ENCODE measurements around the gene PIK3CD. TPM values are rescaled to one million over a fixed set of nuclear protein-coding genes. Genes with fewer than 3 reads are reported as not detected.

Gene PIK3CD
- total and polyA plus RNA-seq, 2 of the 8 experiments (the other 6 are each of a cell fraction or from before 2014, with no cell fraction given): 20.6 to 24.1 TPM

DNA sequence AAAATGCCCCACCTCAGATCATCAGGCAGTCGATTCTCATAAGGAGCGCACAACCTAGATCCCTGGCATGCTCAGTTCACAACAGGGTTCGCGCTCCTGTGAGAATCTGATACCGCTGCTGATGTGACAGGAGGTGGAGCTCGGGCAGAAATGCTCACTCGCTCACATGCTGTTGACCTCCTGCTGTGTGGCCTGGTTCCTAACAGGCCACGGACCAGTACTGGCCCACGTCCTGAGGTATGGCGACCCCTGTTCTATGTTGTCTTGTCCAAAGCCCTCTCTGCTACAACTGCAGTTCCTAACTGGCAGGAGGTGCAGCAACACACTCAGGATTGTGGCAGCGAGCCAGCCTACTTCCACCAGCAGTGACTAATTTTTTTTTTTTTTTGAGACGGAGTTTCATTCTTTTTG lies 101.6 kb downstream of the PIK3CD start:
- Histone ChIP-seq H3K27me3 (replicated peaks in 1 of 4; ENCODE audit: control insufficient read depth in 3 of 4, extremely low read depth in 1 of 4, insufficient read depth in 3 of 4, low read length in 3 of 4) (no peaks in the 10 kb centered on the region), H2BK15ac (ENCODE audit: low read length) (no peak overlapping the region), H2BK120ac (replicated peaks; ENCODE audit: low read depth, low read length) (no peak overlapping the region), H3K18ac (ENCODE audit: extremely low read depth, low read length) (no peak overlapping the region), H3K4me2 (ENCODE audit: insufficient read depth in 1 of 2, low read depth in 2 of 2, low read length in 2 of 2) (no peak overlapping the region), H3K14ac (ENCODE audit: insufficient read length) (no peak overlapping the region), H3K56ac (replicated peaks; ENCODE audit: insufficient read length, low read depth, low read length) (no peak overlapping the region), H3K23me2 (ENCODE audit: low read depth, low read length) (no peaks in the 10 kb centered on the region), H3K4ac (replicated peaks; ENCODE audit: insufficient read length, low read depth, low read length) (no peak overlapping the region), H3K9ac (replicated peaks in 1 of 4; ENCODE audit: extremely low read depth in 1 of 4, low read depth in 3 of 4, low read length in 3 of 4) (no peak overlapping the region), H2BK12ac (ENCODE audit: low read depth, low read length) (no peak overlapping the region), H4K8ac (ENCODE audit: extremely low read depth, insufficient read depth, low read length) (no peak overlapping the region), H3K79me2 (ENCODE audit: control insufficient read depth in 1 of 2, insufficient read depth in 2 of 2, low read length in 2 of 2) (peaks cover 0 to 7% of the 10 kb centered on the region in 2 experiments; a peak in 2 of 4 replicates), H2BK20ac (ENCODE audit: low read length) (no peak overlapping the region), H4K91ac (replicated peaks; ENCODE audit: insufficient read length, low read length) (no peak overlapping the region), H4K20me1 (replicated peaks in 1 of 2; ENCODE audit: control insufficient read depth in 1 of 2, insufficient read depth in 2 of 2, low read length in 2 of 2) (peaks cover 0 to 8% of the 10 kb centered on the region in 2 experiments), H3K9me3 (ENCODE audit: insufficient read depth in 2 of 2, low read depth in 1 of 2, low read length in 1 of 2) (no peaks in the 10 kb centered on the region), H4K5ac (ENCODE audit: insufficient read length, low read depth, low read length) (no peak overlapping the region), H3K36me3 (ENCODE audit: control insufficient read depth in 2 of 4, insufficient read depth in 4 of 4, low read length in 3 of 4) (peaks cover 7 to 30% (median 17%) of the 10 kb centered on the region in 4 experiments; a peak in 7 of 8 replicates), H3K27ac (ENCODE audit: low read depth, low read length) (no peak overlapping the region), H2BK5ac (ENCODE audit: low read depth, low read length) (no peak overlapping the region), H3K4me1 (replicated peaks in 1 of 4; ENCODE audit: control insufficient read depth in 3 of 4, insufficient read depth in 4 of 4, low read length in 3 of 4) (peaks cover 0 to 5% (median 0%) of the 10 kb centered on the region in 4 experiments; a peak in 1 of 7 replicates), H3K23ac (ENCODE audit: insufficient read length) (no peak overlapping the region), H3K79me1 (ENCODE audit: low read depth, low read length) (peaks cover 6% of the 10 kb centered on the region), H3K4me3 (ENCODE audit: extremely low read depth in 1 of 4, insufficient read depth in 2 of 4, low read depth in 3 of 4, low read length in 4 of 4) (no peak overlapping the region), H2AFZ (ENCODE audit: low read length) (no peak overlapping the region), H2AK5ac (ENCODE audit: low read depth, low read length) (no peak overlapping the region)
- DNase-seq (ENCODE audit: low read depth in 1 of 2, low spot score in 2 of 2): no peak
- no peak for FAIRE-seq
- TF ChIP-seq NRF1 (IDR thresholded peaks at IDR 0.05; ENCODE audit: low read depth, low read length): no peak
- no peak for TF ChIP-seq SRF (IDR thresholded peaks at IDR 0.05; ENCODE audit: low read depth, low read length)
- no peak for TF ChIP-seq RAD21 (IDR thresholded peaks at IDR 0.05 in 1 of 2, conservative IDR thresholded peaks at IDR 0.05 in 1 of 2; ENCODE audit: low read depth in 2 of 2, low read length in 2 of 2)
- no peak for TF ChIP-seq JUND (IDR thresholded peaks at IDR 0.05; ENCODE audit: low read length)
- TF ChIP-seq CHD1 (IDR thresholded peaks at IDR 0.05; ENCODE audit: low read depth, low read length): no peak
- TF ChIP-seq EGR1 (IDR thresholded peaks at IDR 0.05; ENCODE audit: borderline replicate concordance, low read depth, low read length): no peak
- TF ChIP-seq TEAD4 (IDR thresholded peaks at IDR 0.05; ENCODE audit: low read depth, low read length): no peak
- TF ChIP-seq ATF3 (IDR thresholded peaks at IDR 0.05; ENCODE audit: insufficient read depth, low read depth, low read length): no peak
- WGBS, 2 experiments (ENCODE audit: extremely low coverage in 1 of 2, insufficient coverage in 1 of 2, insufficient read length in 1 of 2, insufficient replicate concordance in 2 of 2, low coverage in 1 of 2, low lambda C conversion rate in 2 of 2, missing lambda C conversion rate in 1 of 2): 92% methylated on average over 12 of the region's 12 CpGs; no CpG with 5 or more reads in 1 of the 2 experiments
- CTCF ChIA-PET (ENCODE audit: partially characterized antibody): interaction anchor here (1.8 kb wide), 1 partner anchor 31 kb away, joined by 4 read pairs; no protein-coding TSS in a partner anchor
- POLR2A ChIA-PET (ENCODE audit: partially characterized antibody): no interaction called here

All from H1 (cell line).